HG02938 (cell line): ENCODE data around the gene SLCO1A2.

Experiments
- ATAC-seq: cut with Tn5 transposase; IDR thresholded peaks from one replicate; pipeline ENCODE4 v1.9.1; 2021; ENCODE audit warnings: mild to moderate bottlenecking, moderate library complexity; ENCODE audit not compliant: unreplicated experiment

SLCO1A2 gene

DNA sequence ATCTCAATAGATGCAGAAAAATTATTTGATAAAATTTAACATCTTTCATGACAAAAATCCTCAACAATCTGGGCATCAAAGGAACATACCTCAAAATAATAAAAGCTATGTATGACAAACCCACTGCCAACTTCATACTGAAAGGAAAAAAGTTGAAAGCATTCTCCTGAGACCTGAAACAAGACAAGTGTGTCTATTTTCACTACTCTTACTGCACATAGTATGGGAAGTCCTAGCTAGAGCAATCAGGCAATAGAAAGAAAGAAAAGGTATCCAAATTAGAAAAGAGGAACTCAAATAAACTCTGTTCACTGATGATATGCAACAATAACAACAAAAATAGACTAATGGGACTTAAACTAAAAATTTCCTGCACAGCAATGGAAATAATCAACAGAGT is 113.6 kb downstream of the SLCO1A2 start:
- no peak for ATAC-seq

DNA sequence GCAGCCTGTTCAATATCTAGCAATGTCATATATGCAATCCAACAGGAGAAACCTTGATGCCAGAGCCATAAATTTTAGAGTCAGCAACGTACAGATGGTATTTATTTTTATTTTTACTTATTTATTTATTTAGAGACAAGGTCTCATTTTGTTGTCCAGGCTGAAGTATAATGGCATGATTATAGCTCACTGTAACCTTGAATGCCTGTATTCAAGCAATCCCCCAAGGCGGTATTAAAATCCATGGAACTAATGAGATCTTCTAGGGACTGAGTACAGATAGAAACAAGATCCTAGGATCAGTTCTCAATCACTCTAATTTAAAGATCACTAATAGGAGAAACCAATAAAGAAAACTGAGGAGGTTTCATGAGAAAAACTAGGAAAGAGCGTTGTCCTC is 114.5 kb downstream of the SLCO1A2 start:
- no peak for ATAC-seq

DNA sequence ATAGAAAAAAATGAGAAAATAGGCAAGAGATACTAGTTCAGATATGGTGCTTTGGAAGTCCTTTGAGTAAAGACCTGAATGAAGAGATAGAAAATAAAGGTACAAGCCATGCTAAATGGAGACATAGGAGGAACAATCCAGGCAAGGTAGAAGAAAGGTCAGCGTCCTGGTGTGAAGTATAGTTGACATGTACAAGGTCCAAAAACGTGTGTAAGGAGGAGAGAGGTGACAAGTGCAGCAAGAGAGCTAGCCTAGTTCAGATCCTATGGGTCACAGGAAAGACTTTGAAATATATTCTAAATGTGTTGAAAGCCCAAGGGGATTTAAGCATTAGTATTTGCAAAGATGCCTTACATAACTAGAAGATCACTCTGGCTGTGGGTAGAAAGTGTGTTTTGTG is 115.5 kb downstream of the SLCO1A2 start:
- ATAC-seq = no peak
